RPMI8226 (cell line): ENCODE data around the gene SYNDIG1.

Source experiments
- DNase-seq: peaks from one replicate; pipeline ENCODE4 v3.0.0-alpha.2; 2015

The SYNDIG1 gene

DNA sequence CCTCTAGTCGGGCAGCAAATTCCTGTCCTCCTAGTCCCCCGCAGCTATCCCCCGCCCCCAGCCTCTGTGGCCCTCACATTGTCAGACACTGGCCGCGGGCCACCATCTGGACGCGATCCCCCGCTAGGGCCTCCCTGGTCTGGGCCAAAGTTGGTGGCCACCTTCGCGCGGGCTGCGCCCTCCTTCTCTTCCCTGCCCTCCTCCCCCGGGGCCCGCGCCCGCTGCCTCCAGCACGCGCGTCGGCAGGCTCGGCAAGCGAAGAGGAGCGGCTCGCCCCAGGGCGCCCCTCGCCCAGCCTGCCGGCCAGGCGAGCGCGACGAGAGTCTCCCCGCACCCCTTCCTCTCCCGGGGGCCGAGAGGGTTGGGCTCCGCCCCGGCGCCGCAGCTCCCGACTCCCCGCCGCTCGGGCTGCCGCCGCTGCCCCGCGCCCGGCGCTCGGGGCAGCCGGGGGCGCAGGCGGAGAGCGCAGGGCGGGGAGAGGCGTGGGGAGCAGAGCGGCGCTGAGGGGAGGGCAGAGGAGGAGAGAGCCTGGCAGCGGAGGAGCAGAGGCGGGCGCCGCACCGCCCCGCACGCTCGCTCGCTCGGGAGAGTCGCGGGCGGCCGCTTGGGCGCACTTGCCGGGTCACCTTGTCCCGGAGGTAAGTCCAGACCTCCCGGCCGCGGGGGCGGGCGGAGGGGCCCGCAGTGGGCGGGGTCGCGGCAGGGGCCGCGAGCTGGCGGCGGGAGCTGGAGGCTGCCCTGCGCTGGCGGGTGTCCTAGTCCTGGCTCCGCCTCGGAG lies at the start of gene SYNDIG1:
SYNDIG1 (plus strand) TSS at position 514 of the 778 bp plus-strand sequence. CDS start 73,469 bp downstream, outside the sequence.
- DNase-seq: peak; percentile 73

DNA sequence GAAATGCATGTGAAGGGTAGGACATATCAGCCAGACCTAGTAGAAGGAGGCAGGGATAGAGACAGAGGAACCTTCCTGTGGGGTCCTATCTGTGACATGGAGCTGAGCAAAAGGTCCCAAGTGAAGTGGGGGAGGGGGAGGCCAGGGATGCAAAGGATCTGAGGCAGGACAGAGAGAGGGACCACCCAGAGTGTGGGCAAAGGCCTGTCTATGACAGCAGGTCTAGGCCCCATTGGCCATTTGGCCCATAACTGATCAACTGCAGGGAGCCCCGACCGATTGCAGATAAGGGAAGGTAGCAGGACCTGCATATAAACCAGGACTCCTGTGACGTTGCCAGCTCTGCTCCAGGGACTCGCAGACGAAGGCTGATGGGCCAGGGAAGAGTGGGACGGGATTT lies 49.6 kb upstream of the SYNDIG1 start:
- DNase-seq: no peak

DNA sequence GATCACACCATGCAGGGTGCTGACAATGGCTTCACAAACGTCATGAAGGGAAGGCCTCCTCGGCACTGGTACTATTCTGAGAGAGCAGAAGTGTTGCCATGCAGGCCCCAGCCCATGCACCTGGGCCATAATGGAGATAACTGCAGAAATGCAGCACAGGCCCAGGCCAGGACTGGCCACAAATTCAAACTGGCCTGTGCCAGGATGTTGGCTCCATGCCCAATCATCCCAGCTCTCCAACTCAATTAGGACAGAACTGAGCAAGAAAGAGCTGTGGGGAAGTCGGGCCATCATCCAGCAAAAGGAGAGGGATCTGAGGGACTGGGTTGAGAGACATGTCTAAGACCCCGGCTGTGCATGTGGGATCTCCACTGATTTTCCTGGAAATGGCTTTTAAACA lies 48.9 kb upstream of the SYNDIG1 start:
- DNase-seq: no peak

DNA sequence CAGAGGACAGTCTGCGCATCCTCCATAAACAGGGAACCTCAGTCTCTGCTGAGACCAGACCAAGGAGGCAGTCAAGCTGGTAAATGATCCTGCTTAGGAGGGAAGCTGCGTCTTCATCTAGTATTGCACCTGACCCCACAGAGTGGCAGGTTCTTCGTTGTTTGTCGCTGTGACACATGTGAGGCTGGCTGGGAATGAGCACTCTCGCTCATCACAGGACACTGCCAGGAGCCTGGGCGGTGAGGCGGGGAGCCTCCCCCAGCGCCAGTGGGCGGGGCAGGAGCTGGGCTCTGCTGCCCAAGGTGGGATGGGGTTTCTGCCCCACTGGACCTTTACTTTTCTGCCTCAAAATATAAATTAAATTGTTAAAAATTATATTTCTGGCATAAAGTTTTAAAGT lies 48.4 kb upstream of the SYNDIG1 start:
- no peak for DNase-seq

DNA sequence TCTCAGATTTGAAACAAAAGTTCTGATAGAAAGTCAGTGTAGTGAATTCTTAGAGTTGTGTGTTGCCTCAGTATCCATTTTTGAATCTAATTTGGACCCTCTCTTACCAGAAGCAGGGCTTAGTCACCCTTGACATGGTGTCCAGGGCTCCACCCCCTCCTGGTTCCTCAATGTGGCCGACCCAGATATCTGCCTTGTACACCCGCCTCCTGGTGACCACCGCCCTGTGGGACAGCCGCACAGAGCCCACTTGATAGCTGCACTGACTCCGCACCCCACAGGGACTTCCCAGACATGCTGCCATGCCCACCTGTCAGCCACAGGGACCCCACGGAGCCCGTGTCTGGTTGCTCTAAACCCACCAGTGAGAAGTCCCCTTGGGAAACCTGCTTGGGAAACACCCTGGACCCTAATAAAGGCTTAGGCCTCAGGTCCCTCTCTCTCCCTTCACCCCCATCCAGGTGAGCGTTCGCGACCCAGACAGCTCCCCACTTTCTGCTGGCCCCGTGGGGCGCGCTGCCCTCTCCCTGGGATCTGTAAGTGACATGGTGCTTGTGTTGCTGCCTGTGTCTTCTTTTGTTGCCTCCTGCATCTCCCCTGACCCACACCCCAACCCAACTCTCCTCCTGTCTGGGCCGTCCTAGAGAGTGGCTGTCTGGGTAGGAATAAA lies 47.2 kb upstream of the SYNDIG1 start:
- no peak for DNase-seq

DNA sequence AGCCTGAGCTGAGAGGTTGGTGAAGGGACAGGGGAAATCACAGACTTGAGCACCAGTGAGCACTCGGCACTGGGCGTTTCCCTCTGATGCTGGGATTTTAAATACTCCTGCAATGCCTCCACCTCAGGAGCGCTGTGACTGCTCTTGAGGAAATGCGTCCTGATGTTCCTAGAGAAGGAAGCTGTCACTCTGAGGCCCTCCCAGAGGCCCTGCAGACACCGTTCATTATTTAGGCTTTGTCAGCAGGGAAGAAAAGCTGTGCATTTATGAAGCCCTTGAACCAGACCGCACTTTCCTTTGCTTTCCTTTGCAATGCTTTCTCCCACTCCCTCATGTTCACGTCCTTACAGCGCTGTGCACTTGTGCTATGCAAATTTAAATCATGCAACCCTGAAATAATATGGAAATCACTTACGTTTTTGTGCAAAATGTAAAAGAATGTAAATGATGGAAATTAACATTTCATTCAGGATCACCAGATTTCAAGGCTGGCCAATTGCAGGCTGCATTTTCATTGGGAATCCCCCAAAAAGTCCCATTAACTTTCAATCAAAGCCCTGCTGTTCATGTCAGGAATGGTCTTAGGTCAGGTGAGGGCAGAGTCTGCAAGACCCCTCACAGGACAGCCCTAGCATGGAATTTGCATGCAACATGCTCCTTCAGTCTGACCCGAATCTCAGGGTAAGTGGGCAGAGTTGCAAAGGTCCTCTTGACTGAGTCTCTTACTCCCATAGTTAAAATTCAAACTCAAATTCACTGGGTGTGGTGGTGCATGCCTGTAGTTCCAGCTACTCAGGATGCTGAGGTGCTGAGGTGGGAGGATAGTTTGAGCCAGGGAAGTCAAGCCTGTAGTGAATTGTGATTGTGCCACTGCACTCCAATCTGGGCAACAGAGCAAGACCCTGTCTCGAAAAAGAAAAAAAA lies 45.8 kb upstream of the SYNDIG1 start:
- DNase-seq: no peak

DNA sequence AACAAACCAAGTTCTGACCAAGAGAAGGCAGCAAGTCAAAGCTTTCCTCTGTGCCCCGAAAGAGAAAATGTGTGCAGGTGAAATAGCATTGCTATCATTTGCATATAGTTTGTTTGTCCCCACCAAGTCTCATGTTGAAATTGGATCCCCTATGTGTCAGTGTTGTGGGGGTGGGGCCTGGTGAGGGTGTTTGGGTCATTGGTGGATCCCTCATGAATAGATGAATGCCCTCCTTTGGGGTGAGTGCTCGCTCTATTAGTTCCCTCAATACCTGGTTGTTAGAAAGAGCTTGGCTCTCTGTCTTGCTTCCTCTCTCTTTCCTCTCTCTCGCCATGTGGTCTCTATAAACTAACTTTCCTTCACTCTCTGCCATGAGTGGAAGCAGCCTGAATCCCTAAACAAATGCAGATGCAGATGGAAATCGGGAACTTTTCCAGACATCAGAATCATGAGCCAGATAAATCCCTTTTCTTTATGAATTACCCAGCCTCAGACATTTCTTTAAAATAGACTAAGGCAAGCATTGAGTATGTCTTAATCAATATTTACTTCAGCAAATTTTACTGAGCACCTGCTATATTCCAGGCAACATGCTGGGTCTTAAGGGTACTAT lies 43.8 kb upstream of the SYNDIG1 start:
- no peak for DNase-seq

DNA sequence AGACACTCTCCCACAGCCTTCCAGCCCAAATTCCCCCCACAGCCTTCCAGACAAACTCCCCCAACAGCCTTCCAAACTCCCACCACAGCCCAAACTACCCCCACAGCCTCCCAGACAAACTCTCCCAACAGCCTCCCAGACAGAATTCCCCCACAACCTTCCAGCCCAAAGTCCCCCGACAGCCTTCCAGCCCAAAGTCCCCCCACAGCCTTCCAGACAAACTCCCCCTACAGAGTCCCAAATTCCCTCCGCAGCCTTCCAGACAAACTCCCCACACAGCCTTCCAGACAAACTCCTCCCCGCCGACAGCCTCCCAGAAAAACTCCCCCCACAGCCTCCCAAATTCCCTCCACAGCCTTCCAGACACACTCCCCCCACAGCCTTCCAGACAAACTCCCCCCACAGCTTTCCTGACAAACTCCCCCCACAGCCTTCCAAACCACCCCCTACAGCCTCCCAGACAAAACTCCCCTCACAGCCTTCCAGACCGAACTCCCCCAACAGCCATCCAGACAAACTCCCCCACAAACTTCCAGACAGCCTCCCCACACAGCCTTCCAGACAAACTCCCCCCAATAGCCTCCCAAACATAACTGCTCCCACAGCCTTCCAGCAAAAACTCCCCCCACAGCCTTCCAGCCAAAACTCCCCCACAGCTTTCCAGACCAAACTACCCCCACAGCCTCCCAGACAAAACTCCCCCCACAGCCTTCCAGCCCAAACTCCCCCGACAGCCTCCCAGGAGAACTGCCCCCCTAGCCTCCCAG lies 38.0 kb upstream of the SYNDIG1 start:
- no peak for DNase-seq

DNA sequence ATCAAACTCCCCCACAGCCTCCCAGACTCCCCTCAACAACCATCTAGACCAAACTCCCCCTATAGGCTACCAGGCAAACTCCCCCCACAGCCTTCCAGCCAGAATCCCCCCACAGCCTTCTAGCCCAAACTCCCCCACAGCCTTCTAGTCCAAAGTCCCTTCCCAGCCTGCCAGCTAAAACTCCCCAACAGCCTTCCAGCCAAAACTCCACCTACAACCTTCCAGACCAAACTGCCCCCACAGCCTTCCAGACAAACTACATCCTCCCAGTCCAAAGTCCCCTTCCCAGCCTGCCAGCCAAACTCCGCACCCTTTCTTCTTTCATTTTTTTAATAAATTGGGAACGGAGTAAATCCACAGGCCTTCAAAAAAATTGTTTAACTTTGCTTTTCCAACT lies 37.4 kb upstream of the SYNDIG1 start:
- no peak for DNase-seq

DNA sequence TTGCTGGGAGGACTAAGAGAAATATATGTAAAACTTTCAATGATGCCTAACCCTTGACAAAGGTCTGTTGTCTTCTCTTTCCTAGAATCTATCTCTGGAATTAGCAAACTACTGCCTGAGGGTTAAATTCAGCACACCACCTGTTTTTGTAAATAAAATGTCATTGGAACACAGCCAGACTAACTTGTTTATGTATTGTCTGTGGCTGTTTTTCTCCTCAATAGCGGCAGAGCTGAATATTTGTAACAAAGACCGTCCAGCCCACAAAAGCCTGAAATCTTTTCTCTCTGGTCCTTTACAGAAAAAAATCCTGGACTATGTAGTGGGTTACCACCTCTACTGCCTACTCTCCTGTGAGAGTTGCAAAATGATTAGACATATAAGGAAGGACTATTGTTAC lies 33.3 kb upstream of the SYNDIG1 start:
- DNase-seq: no peak

DNA sequence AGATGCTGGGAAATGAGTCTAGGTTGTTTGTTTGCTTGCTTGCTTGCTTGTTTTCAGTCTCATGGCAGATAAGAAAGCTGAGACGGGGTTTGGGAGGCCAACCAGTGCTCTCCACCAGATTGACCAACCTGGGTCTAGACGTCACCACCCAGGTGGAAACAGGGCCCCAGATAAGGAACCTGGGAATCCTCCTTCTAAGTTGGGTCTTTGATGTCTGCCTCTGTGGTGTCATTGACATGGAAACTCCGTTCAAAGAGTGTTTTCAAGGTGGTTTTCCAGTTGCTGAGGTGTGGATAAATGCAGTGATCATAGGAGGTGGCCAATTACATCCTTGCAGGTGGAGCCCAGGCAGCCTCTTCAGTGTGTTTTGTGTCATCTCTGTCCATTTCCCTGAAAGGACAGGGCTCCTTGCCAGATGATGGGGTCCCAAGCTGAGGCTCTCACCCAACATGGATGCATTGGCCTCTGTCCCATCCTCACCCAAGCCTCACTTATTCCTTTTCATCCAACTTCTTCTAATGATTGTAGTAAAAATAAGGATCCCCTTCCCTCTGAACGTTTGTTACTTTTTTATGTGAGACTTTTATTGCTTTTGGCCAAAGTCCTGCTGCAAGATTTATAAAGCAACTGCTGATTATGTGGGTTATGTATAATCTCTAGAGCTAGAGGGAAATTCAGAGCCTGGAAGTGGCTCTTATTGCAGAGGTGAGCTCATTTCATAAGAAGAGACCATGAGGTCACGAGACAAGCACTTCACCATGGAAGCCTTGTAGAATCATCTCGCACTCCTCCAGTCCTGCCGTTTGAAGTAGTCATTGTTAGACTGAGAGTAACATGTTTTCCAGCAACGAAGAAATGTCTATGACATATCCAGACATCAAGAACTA lies 32.0 kb upstream of the SYNDIG1 start:
- no peak for DNase-seq

DNA sequence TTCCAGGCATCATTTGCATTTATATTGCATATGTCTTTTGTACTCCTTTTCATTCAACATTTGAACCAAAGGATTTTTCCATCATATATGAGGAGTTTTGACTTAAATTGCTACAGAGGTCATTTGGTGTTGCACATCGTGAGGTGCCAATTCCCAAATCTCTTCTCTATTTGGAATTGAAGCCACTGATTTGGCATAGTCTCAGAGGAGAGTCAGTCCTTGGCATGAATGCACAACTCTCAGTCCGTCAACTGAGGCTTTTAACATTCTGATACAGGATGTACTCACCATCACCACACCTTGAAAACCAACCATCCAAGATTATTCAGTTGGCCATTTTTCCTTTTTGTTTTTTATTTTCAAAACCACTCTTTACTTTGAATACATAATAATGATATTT lies 31.1 kb upstream of the SYNDIG1 start:
- no peak for DNase-seq

DNA sequence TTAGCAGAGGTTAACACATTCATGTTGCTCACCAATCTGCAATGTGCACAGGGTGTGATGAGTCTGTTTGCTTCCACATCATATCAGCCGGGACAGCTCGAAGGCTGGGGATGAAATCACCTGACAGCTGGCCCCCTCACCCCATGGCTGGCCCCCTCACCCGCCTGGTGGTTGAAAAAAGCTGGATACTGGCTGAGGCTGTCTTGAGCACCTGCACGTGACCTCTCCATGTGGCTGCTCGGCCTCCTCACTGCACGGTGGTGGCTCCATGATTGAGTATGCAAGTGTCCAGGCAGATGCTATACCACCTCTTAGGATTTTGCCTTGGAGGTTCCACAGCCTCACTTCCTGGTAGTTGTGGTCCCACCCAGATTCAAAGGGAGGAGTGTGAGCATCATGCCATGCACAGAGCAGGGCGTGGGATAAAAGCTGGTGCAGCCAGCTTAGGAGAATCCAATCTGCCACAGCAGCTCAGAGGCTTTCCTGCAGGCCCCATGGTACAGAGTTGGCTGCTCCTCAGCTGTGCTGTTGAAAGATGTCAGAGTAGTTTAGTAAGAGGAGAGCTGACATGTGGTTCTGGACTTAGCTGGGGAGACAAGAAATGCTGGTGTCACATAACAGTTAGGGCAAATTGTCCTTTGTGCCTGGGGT lies 29.6 kb upstream of the SYNDIG1 start:
- DNase-seq: no peak

DNA sequence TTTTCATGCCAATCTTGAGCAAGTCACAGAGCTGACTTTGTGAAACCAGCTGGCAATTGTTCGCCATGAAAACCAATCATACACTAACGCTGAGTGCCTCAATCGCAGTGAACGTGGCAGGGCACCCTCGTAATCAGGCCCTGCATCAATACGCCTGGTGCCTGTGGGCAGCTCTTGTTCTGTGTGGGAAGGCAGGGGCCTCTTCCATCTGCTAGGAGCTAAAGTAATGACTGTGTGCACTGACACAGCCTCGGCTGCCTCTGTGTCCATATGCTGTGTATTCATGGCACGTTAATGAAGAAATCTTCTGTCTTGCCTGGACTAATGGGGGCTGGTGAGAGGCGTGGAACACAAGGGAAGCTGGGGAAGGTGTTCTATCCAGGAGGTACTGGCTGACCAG lies 27.8 kb upstream of the SYNDIG1 start:
- DNase-seq: no peak

DNA sequence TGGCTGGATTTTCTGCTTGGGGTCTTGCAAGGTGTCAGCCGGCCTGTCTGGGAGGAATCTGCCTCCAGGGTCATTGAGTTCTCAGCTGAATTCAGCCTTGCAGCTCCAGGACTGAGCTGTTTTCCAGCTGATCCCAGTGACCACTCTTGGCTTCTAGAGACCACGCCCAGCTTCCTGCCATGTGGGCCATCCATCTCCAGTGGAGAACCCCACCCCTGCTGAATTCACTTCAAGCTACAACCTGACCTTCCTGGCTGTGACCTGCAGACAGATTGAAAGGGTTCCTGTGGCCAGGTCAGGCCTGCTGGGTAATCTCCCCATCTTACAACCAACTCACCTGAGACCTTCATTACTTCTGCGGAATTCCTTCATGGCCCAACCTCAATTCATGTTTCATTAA lies 26.5 kb upstream of the SYNDIG1 start:
- DNase-seq: no peak

DNA sequence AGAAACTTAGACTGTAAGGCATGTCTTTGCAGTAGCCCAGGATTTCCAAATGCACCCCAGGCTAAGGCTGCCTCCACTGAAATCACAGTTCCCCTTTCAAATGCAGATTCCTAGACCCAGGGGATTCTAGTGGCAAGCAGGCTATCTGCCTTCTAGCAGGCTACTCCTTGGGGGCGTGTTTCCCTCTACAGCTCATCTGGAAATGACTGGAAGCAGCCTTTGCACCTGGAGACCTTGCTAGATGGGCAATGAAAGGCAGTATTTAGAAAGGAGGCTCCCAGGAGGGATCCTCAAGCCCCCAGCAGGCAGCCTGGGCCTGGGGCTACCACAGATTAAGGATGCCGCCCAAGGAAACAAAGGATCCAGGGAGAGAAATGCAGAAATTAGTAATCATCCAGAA lies 26.0 kb upstream of the SYNDIG1 start:
- DNase-seq: no peak

DNA sequence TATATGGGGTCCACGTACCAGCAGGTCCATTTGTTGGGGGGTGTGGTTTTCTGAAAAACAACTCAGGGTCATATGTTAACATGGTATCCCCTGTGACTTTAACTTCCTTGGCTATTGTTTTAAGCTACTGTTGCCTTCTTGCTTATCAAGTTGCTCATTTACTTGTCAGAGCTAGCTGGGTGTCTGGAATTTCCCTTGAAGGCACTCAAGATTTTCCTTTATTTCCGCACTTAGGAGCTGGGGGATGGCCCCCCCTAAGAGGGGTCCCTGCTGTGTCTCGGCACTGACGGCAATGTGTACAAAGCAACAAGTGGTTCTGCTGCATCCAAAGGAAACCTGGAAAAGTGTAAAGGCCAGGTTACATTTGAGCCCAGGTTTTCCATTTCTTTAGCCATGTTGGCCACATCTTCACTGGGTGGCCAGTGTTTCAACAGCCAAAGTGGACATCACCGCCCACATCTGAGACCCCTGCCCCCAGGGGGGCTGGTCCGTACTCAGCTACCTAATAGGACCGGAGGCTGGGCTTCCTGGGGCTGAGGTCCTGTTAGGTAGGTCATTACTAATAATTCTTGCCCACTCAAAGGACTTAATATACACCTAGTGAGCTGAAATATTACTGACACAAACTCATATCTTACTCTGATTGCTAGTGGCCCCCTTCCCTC lies 24.8 kb upstream of the SYNDIG1 start:
- no peak for DNase-seq

DNA sequence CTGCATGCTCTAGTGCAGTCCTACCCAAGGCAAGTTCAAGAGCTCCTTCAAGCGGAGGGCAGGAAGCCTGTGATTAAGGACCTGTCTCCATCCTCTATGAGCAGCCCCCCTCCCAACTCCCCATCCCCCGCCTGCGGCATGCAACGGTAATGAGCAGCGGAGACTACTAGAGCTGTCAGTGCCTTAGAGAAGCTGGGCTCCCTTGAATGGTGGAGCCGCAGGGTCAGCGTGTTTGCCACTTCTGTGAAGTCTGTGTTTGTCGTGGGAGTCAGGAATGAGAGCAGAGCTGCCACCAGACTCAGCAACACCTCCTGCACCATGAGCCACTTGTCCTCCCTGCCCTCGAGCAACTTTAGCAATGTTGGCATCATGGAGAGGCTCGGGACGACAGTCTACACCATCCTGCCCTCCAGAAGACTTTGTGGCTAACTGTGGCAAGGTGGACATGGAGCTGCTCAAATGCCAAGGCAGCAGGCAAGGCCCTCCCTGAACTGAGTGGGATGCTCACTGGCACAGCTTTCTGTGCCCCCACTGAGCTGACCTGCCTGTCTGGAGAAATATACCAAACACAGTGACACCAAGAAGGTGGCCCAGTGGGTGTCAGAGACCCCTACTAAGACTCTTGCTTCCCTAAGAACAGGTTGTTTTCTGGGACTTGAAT lies 23.8 kb upstream of the SYNDIG1 start:
- DNase-seq: no peak

DNA sequence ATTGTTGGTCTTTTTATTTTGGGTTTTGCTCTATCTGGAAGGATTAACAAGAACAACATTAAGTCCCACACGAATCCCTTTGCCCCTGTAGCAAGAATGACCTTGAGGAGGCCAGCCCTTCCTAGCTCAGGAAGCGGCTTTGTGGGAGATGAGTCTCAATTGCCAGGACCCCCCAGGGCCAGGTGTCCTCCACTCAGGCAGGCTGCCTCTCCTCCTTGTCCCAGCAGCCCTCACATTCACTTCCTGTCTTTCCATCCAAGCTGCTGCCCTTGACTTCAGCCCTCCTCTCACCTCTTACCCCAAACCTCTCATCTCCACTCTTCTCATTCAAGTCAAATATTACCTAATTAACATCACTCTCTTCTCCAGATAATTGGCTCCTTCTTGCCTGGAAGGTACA lies 22.6 kb upstream of the SYNDIG1 start:
- no peak for DNase-seq

DNA sequence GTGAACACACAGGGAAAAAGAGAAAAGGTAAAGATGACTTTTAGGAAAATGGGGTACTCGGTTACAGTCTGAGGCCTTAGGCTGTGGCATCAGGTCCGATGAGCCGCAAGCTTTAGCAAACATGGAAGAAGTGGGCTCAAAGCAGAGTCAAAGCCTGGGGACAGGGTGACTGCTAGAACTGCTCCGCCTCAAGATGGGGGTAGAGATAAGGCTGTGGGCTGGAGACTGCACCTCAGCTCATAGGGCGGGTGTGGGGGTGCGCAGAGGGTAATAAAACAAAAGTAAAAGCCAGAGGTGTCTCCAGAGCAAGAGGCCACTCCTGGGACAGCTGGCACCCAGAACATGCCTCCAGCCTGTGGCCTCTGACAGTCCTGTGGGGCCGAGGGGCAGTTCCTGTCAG lies 21.3 kb upstream of the SYNDIG1 start:
- no peak for DNase-seq
